Uterus (tissue), 4 donors: ENCODE measurements around the gene WDR77. TPM values are rescaled to one million over a fixed set of nuclear protein-coding genes. Genes with fewer than 3 reads are reported as not detected.

Experiments used
- DNase-seq, 2 donors: peaks; one replicate each; pipeline ENCODE4 v3.0.0-alpha.2; 2019 to 2020
- H3K27ac ChIP-seq, 2 donors: fragments of 200-600 bp; sonication (generic); 1 replicate in 1 of 2; 2 replicates in 1 of 2; pipeline ENCODE4 v1.5.1; 2016 to 2018
- H3K27me3 ChIP-seq, 2 donors: fragments of 200-600 bp; sonication (generic); one replicate each; pipeline ENCODE4 v1.5.1; 2018 to 2019; ENCODE audit warnings: control low read depth in 1 of 2
- H3K36me3 ChIP-seq, 2 donors: fragments of 200-600 bp; sonication (generic); one replicate each; pipeline ENCODE4 v1.5.1; 2019; ENCODE audit warnings: control low read depth in 1 of 2
- H3K4me1 ChIP-seq, 2 donors: fragments of 200-600 bp; sonication (generic); one replicate each; pipeline ENCODE4 v1.5.1; 2018 to 2019; ENCODE audit warnings: control low read depth in 1 of 2
- H3K4me3 ChIP-seq, 2 donors: fragments of 200-600 bp; sonication (generic); 1 replicate in 1 of 2; 2 replicates in 1 of 2; pipeline ENCODE4 v1.5.1; 2018 to 2019; ENCODE audit warnings: mild to moderate bottlenecking in 1 of 2
- H3K9me3 ChIP-seq, 2 donors: fragments of 200-600 bp; sonication (generic); one replicate each; pipeline ENCODE4 v1.5.1; 2019; ENCODE audit warnings: control low read depth in 1 of 2
- CTCF ChIP-seq, 4 experiments: fragments of 200-600 bp in 2 of 4; fragments of 450-650 bp in 2 of 4; sonication (generic) in 2 of 4; IDR thresholded peaks; one replicate each; pipeline ENCODE4 v1.5.1; 2016 to 2019; ENCODE audit warnings: antibody characterized with exemption in 4 of 4, mild to moderate bottlenecking in 2 of 4, moderate library complexity in 1 of 4
- POLR2A ChIP-seq, 2 donors: fragments of 450-650 bp; IDR thresholded peaks; one replicate each; pipeline ENCODE4 v1.6.1; 2016; ENCODE audit warnings: antibody characterized with exemption in 2 of 2, mild to moderate bottlenecking in 1 of 2, moderate library complexity in 1 of 2
- intact Hi-C: fragments of 100-400 bp; cut with DNase I; formaldehyde crosslinking; loops from one replicate; pipeline ENCODE4 v1.15.1; 2023; ENCODE audit warnings: low total_unique reads
- total RNA-seq, 4 donors: library from RNA; depleted of rRNA in 3 of 4; stranded (reverse); fragments of >200 nt in 3 of 4; gene quantifications; one replicate each; pipeline versions ENCODE4 v1.1.0 to v1.2.4, GENCODE V29; 2014 to 2023
- donor health status: DM: yes; HTN: yes; CAD: no.

WDR77 gene
- 10 to 100 TPM in 2 of 4 donors, 1 to 10 TPM in 1, under 1 TPM in 1; 0.59 to 31.0 (median 17.1) TPM for total RNA-seq

- Histone ChIP-seq H3K27me3 (no peaks in the 10 kb centered on the region), H3K27ac (peak within 1 kb of the TSS; percentile 79 to 91), H3K36me3 (no peaks in the 10 kb centered on the region), H3K9me3 (no peaks in the 10 kb centered on the region), H3K4me1 (peaks cover 0 to 17% of the 10 kb centered on the region in 2 donors), H3K4me3 (peak within 1 kb of the TSS; percentile 84 to 86)
- intact Hi-C loops = no loop called here
- TF ChIP-seq CTCF (IDR thresholded peaks at IDR 0.05) (no peak), POLR2A (IDR thresholded peaks at IDR 0.05) (no peak)
- DNase-seq = peak; percentile 94 to 97
Measured at GRCh38 chr1:111448918-111449702, at the start of gene WDR77, which contains the start of gene ATP5PB. Gene WDR77 (minus strand): TSS chr1:111449256. CDS start chr1:111449169, 87 bp downstream. Gene ATP5PB (plus strand): TSS chr1:111449464. CDS start chr1:111449542, 78 bp downstream.

GRCh38 chr1:111497592-111497991 lies 48.5 kb upstream of the WDR77 start:
- TF ChIP-seq POLR2A (IDR thresholded peaks at IDR 0.05) (no peak), CTCF (IDR thresholded peaks at IDR 0.05) (no peak)

GRCh38 chr1:111496398-111496797 lies 47.3 kb upstream of the WDR77 start:
- Histone ChIP-seq H3K27ac (no peak overlapping the region), H3K9me3 (no peaks in the 10 kb centered on the region), H3K27me3 (no peaks in the 10 kb centered on the region), H3K4me3 (no peak overlapping the region), H3K36me3 (no peaks in the 10 kb centered on the region), H3K4me1 (no peaks in the 10 kb centered on the region)
- intact Hi-C loops = no loop called here
- no peak for DNase-seq
- TF ChIP-seq POLR2A (IDR thresholded peaks at IDR 0.05) (no peak), CTCF (IDR thresholded peaks at IDR 0.05) (no peak)

More at GRCh38 chr1:111497592-111497991, 48.5 kb upstream of the WDR77 start:
- Histone ChIP-seq H3K36me3 (no peaks in the 10 kb centered on the region), H3K27me3 (no peaks in the 10 kb centered on the region), H3K4me1 (no peaks in the 10 kb centered on the region), H3K4me3 (no peak overlapping the region), H3K27ac (no peak overlapping the region), H3K9me3 (no peaks in the 10 kb centered on the region)
- no peak for DNase-seq
- intact Hi-C loops = no loop called here

GRCh38 chr1:111491070-111491469 lies 42.0 kb upstream of the WDR77 start:
- Histone ChIP-seq H3K27me3 (no peaks in the 10 kb centered on the region), H3K4me1 (no peaks in the 10 kb centered on the region), H3K9me3 (no peaks in the 10 kb centered on the region), H3K4me3 (no peak overlapping the region), H3K27ac (no peak overlapping the region), H3K36me3 (no peaks in the 10 kb centered on the region)
- TF ChIP-seq CTCF (IDR thresholded peaks at IDR 0.05) (no peak), POLR2A (IDR thresholded peaks at IDR 0.05) (no peak)
- DNase-seq = no peak
- intact Hi-C loops = no loop called here

- Histone ChIP-seq H3K27me3 (no peaks in the 10 kb centered on the region), H3K9me3 (no peaks in the 10 kb centered on the region), H3K36me3 (no peaks in the 10 kb centered on the region), H3K4me3 (no peak overlapping the region), H3K4me1 (no peaks in the 10 kb centered on the region), H3K27ac (no peak overlapping the region)
- TF ChIP-seq CTCF (IDR thresholded peaks at IDR 0.05) (no peak), POLR2A (IDR thresholded peaks at IDR 0.05) (no peak)
- intact Hi-C loops = no loop called here
- no peak for DNase-seq
Measured at GRCh38 chr1:111490220-111490619, 41.2 kb upstream of the WDR77 start.
